H54 (cell line): ENCODE measurements around the gene ARRB2.
"Not testable (repeated sequence)": the region's sequence is repeated elsewhere in the genome, so short reads cannot be mapped to it uniquely, and the experiment has no call there.

Experiments used
- DNase-seq: peaks from one replicate; pipeline ENCODE4 v3.0.0; 2011; ENCODE audit warnings: low spot score, mixed read lengths; ENCODE audit not compliant: insufficient read length
- FAIRE-seq: peaks from 3 replicates; lab custom pipeline; 2011; peaks lifted over from hg19 to GRCh38; lab: Jason Lieb, UNC
- POLR2A ChIP-seq: IDR thresholded peaks from 2 replicates; pipeline ENCODE4 v1.6.1; 2011; ENCODE audit warnings: low read depth, mild to moderate bottlenecking, low read length

ARRB2 gene

GRCh38 chr17:4679658-4680057, 30.8 kb upstream of the ARRB2 start:
- TF ChIP-seq POLR2A: no peak
- FAIRE-seq (peak; percentile 72), DNase-seq (peak; percentile 51)

GRCh38 chr17:4683739-4684138, 26.7 kb upstream of the ARRB2 start:
- DNase-seq, FAIRE-seq: not testable (repeated sequence)

DNA sequence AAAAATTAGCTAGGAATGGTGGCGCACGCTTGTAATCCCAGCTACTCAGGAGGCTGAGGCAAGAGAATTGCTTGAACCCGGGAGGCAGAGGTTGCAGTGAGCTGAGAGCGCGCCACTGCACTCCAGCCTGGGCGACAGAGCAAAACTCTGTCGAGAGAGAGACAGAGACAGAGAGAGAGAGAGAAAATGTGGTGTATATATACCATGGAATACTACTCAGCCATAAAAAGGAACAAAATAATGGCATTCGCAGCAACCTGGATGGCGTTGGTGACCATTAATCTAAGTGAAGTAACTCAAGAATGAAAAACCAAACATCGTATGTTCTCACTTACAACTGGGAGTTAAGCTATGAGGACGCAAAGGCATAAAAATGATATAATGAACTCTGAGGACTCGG, 20.6 kb upstream of the ARRB2 start:
- DNase-seq, FAIRE-seq: not testable (repeated sequence)

DNA sequence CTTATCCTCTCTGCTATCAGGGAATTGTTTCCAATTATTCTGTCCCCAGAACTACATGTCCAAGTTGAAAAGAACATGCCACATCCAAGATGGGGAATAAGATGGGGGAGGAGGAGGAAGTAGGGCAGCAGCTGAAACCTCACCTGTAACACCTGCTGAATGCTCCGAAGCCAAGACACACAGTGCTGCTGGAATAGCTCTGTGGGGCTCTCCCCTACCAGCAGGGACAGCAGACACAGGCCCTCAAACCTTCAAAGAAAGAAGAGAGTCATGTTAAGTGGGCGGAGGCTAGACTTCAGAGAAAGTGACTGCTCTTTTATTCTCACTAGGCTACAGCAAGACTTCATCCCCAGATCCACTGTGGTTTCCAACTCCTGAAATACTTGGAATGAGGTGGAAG, 19.7 kb upstream of the ARRB2 start:
- no peak for TF ChIP-seq POLR2A
- FAIRE-seq (no peak), DNase-seq (no peak)

DNA sequence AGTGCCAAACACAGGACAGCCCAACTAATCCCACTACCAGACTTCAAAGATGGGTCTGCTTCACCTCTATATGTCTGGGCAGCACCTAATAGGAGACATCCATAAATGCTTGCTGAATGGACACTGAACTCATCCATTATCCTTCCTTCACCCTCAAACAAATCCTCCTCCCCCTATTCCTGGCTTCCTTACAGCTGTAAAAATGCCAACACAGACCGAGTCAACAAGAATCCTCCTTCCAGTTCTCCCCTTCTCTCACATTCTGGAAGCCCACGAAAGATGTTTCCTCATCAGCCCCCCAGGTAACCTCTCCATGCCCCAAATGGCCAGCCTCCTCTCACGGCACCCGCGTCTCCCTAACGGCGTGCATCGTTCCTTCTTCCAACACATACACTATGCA, 18.7 kb upstream of the ARRB2 start:
- FAIRE-seq: no peak
- DNase-seq: no peak
- TF ChIP-seq POLR2A: no peak

DNA sequence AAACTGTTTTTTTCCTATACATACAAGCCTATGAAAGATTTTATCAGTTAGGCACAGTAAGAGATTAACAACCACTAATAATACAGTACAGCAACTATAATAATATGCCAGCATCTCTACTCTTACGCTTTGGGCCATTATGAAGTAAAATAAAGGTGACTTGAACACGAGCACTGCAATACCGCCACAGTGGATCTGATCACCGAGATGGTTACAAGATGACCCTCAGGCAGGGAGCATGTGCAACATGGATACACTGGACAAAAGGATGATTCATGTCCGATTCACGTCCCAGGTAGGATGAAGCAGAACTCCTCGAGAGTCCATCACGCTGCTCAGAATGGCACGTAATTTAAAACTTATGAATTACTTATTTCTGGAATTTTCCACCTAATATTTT, 17.0 kb upstream of the ARRB2 start:
- FAIRE-seq: no peak
- TF ChIP-seq POLR2A: no peak

DNA sequence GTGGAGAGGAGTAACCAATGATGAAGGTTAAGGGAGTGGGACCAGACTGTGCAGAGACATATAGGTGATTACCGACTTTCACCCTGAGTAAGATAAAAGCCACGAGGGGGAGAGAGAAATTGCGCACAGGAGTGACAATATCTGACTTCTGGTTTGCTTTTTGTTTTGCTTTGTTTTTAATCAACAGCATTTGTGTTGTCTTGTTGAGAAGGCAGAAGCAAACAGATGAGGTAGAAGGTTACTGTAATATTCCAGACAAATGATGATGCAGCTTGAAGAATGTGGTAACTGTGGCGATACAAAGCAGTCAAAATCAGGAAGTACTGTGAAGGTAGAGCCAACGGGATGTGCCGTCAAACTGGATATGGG, 14.0 kb upstream of the ARRB2 start:
- no peak for FAIRE-seq
- no peak for DNase-seq
- no peak for TF ChIP-seq POLR2A

More for the DNA sequence above, 17.0 kb upstream of the ARRB2 start:
- no peak for DNase-seq

GRCh38 chr17:4699401-4700056, 10.9 kb upstream of the ARRB2 start:
- not testable (repeated sequence) for FAIRE-seq, DNase-seq

- no peak for TF ChIP-seq POLR2A
- no peak for DNase-seq
- no peak for FAIRE-seq
Measured at GRCh38 chr17:4701116-4701515, 9.3 kb upstream of the ARRB2 start.

DNA sequence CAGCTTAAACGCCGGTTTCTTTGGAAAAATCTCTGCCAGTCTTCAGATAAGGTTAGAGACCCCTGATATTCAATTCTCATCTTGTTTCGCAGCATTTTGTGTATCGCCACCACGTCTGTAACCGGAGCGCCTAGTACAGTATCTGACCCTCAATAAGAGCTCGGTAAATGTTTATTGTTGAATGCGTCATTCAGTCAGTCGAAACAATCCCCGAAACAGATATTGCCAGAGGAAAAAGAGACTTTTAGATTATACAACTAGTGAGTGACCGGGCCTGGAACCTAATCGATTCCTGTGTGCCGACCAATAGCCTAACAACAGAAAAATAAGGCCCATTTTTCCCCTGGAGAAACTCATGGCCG, 7.1 kb upstream of the ARRB2 start:
- TF ChIP-seq POLR2A: no peak
- no peak for FAIRE-seq
- DNase-seq: no peak

DNA sequence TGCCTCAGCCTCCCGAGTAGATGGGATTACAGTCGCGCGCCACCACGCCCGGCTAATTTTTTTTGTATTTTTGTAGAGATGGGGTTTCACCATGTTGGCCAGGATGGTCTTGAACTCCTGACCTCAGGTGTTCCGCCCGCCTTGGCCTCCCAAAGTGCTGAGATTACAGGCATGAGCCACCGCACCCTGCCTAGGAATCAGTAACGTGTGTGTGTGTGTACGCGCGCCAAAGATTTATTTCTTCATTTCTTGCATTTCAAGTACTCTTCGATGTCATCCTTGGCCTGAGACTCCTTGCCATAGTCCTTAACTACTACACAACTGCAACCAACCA, 5.9 kb upstream of the ARRB2 start:
- not testable (repeated sequence) for DNase-seq, FAIRE-seq

DNA sequence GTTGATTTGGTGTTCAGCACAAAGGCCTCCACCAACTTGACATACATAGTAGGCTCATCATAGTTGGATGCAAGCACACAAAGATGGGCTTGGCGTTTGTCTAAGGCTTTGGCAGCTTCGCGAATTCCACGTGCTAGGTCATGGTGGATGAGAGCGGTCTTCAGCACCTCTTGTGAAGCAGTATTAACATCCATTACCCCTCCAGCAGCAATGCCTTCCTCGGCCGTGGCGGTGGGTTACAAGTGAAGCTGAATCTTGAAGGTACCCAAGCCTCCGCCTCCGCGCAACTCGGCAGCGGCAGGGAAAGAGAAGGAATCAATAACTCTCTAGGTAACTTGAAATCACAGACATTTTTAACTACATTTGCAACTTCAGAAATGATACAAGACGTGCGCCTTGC, 5.4 kb upstream of the ARRB2 start:
- no peak for TF ChIP-seq POLR2A
- DNase-seq: no peak
- no peak for FAIRE-seq

DNA sequence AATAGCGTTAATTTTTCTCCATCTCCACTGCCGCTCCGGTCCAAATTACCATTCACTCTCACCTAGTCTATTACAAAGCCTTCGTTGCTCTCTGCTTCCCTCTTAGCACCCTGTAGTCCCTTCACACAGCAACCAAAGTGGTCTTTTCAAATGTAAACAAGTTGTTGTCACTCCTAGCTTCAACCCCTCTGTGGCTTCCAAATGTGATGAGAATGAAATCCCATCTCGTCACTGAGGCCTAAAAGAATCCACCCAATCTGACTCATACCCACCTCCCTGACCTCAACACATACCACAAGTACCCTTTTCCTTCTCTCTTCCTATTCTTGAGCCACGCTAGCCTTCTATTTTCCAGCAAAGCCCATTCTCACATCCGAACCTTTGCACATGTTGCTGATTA, 4.3 kb upstream of the ARRB2 start:
- DNase-seq (peak; percentile 66), FAIRE-seq (no peak)

GRCh38 chr17:4708436-4708835, 2.0 kb upstream of the ARRB2 start:
- FAIRE-seq (no peak), DNase-seq (no peak)
- TF ChIP-seq POLR2A: no peak

More for the DNA sequence above, 4.3 kb upstream of the ARRB2 start:
- no peak for TF ChIP-seq POLR2A

DNA sequence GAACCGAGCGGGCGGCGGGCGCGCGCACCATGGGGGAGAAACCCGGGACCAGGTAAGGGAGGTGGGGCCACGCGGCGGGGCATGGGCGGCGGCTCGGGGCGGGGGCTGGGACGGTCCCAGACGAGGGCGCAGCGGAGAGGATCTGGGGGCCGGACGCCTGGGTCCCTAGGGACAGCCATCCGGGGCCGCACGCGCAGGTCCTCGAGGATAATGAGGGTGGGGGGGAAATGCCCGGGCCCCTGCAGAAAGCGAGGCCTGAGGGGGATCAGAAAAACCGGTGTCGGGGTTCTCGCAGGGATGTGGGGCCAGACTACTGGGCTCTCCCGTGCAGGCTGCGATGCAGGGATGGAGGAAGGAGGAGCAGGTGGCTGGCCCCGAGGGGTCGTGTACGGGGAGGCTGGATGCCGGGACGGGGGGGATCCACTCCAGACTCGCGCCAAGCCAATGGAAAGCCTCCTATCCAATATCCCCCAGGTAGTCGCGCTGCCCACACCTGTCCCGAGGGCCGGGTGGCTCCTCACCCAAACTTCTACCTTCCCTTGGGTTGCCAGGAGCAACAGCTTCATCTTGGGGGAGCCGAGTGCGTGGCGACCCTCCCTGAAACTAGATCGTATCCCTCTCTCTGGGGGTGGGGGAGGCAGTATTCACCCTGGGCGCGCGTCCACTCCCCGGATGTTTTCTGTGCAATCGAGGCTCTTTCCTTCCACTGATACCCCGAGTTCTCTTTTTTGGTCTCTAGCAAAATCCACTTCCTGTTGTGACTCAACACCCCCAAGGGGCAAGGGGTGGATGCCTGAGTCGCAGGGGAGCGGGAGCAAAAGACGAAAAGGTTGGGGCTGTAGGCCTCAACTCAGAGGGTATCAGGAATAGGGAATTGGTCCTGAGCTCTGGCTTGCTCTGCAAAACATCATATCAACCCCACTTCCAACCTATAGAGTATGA, 532 bp downstream of the ARRB2 start:
- no peak for TF ChIP-seq POLR2A
- DNase-seq (no peak), FAIRE-seq (no peak)
